Panc1 (cell line): ENCODE data around the gene DBX2.

Experiments
- POLR2AphosphoS5 ChIP-seq: IDR thresholded peaks from 2 replicates; pipeline ENCODE4 v1.6.1; 2012; ENCODE audit warnings: mild to moderate bottlenecking, low read depth, low read length, moderate library complexity
- SIN3A ChIP-seq: IDR thresholded peaks from 2 replicates; pipeline ENCODE4 v1.6.1; 2012; ENCODE audit warnings: low read depth, mild to moderate bottlenecking, low read length, moderate library complexity, borderline replicate concordance; ENCODE audit not compliant: insufficient read depth
- TCF7L2 ChIP-seq: IDR thresholded peaks from 2 replicates; pipeline ENCODE4 v1.6.1; 2011; ENCODE audit warnings: mild to moderate bottlenecking, low read depth, low read length, inconsistent platforms
- TF ChIP-seq, protein P1 (sequence below): fragments of 450-650 bp; IDR thresholded peaks from 2 replicates; pipeline ENCODE4 v1.5.1; 2017; ENCODE audit warnings: mild to moderate bottlenecking
- TF ChIP-seq, protein P2 (sequence below), 2 experiments: IDR thresholded peaks; 2 replicates each; pipeline ENCODE4 v1.6.1; 2011 to 2012; ENCODE audit warnings: low read depth in 2 of 2, control low read depth in 1 of 2, low read length in 1 of 2, mild to moderate bottlenecking in 1 of 2, moderate library complexity in 1 of 2; ENCODE audit not compliant: insufficient read depth in 1 of 2

DNA sequence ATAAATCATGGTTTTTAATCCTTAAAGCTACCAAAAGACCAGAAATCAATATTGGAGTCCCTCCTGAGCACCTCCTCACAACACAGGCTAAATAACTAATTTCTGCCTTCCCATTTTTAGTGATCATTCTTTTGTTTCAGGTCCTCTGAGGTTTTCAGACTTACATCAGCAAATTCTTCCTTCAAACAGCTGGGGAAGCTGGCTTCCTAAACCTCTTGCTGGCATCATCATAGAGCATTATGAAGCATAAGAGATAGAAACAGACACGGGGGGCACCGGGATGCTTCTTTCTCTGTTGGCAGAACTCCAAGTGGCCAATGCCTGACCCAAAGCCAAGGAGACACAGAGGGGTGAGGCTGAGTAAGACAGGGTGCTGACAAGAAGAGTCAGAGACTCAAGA is 47.9 kb upstream of the DBX2 start:
- TF ChIP-seq, protein P1, sequence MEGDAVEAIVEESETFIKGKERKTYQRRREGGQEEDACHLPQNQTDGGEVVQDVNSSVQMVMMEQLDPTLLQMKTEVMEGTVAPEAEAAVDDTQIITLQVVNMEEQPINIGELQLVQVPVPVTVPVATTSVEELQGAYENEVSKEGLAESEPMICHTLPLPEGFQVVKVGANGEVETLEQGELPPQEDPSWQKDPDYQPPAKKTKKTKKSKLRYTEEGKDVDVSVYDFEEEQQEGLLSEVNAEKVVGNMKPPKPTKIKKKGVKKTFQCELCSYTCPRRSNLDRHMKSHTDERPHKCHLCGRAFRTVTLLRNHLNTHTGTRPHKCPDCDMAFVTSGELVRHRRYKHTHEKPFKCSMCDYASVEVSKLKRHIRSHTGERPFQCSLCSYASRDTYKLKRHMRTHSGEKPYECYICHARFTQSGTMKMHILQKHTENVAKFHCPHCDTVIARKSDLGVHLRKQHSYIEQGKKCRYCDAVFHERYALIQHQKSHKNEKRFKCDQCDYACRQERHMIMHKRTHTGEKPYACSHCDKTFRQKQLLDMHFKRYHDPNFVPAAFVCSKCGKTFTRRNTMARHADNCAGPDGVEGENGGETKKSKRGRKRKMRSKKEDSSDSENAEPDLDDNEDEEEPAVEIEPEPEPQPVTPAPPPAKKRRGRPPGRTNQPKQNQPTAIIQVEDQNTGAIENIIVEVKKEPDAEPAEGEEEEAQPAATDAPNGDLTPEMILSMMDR: no peak
- TF ChIP-seq, protein P2, sequence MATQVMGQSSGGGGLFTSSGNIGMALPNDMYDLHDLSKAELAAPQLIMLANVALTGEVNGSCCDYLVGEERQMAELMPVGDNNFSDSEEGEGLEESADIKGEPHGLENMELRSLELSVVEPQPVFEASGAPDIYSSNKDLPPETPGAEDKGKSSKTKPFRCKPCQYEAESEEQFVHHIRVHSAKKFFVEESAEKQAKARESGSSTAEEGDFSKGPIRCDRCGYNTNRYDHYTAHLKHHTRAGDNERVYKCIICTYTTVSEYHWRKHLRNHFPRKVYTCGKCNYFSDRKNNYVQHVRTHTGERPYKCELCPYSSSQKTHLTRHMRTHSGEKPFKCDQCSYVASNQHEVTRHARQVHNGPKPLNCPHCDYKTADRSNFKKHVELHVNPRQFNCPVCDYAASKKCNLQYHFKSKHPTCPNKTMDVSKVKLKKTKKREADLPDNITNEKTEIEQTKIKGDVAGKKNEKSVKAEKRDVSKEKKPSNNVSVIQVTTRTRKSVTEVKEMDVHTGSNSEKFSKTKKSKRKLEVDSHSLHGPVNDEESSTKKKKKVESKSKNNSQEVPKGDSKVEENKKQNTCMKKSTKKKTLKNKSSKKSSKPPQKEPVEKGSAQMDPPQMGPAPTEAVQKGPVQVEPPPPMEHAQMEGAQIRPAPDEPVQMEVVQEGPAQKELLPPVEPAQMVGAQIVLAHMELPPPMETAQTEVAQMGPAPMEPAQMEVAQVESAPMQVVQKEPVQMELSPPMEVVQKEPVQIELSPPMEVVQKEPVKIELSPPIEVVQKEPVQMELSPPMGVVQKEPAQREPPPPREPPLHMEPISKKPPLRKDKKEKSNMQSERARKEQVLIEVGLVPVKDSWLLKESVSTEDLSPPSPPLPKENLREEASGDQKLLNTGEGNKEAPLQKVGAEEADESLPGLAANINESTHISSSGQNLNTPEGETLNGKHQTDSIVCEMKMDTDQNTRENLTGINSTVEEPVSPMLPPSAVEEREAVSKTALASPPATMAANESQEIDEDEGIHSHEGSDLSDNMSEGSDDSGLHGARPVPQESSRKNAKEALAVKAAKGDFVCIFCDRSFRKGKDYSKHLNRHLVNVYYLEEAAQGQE (IDR thresholded peaks at IDR 0.05; ENCODE audit: insufficient read depth in 1 of 2, low read depth in 2 of 2, low read length in 1 of 2): no peak
- no peak for TF ChIP-seq POLR2AphosphoS5
- TF ChIP-seq SIN3A: no peak
- no peak for TF ChIP-seq TCF7L2
